GM10847 (cell line): Measurements from ENCODE around the gene MYLK2.

Experiments used
- POLR2A ChIP-seq: IDR thresholded peaks from 2 replicates; pipeline ENCODE4 v1.6.1; 2011; ENCODE audit not compliant: insufficient read length; ENCODE audit errors: extremely low read depth

Gene MYLK2

GRCh38 chr20:31838646-31839292, 19.6 kb downstream of the MYLK2 start:
- no peak for TF ChIP-seq POLR2A

- TF ChIP-seq POLR2A, result no peak
Observed at GRCh38 chr20:31839782-31840487, 20.8 kb downstream of the MYLK2 start.

GRCh38 chr20:31840906-31841816, 22.0 kb downstream of the MYLK2 start:
- TF ChIP-seq POLR2A, result no peak

- TF ChIP-seq POLR2A, result no peak
Observed at GRCh38 chr20:31841928-31842327, 22.8 kb downstream of the MYLK2 start.

- no peak for TF ChIP-seq POLR2A
Observed at GRCh38 chr20:31842471-31843157, 23.5 kb downstream of the MYLK2 start.

- TF ChIP-seq POLR2A, result no peak
Observed at GRCh38 chr20:31843288-31843687, 24.1 kb downstream of the MYLK2 start.

- TF ChIP-seq POLR2A, result no peak
Observed at GRCh38 chr20:31843881-31844280, 24.7 kb downstream of the MYLK2 start.

GRCh38 chr20:31844737-31845299, 25.7 kb downstream of the MYLK2 start:
- TF ChIP-seq POLR2A, result no peak

GRCh38 chr20:31845300-31845863, 26.2 kb downstream of the MYLK2 start, which contains the start of gene FOXS1:
Gene FOXS1, minus strand, starts transcription at chr20:31845604. Its CDS starts 62 bp downstream, at chr20:31845542.
- no peak for TF ChIP-seq POLR2A

- TF ChIP-seq POLR2A, result no peak
Observed at GRCh38 chr20:31846793-31847138, 27.6 kb downstream of the MYLK2 start.

- TF ChIP-seq POLR2A, result no peak
Observed at GRCh38 chr20:31848088-31848999, 29.2 kb downstream of the MYLK2 start.

GRCh38 chr20:31849306-31849930, 30.3 kb downstream of the MYLK2 start:
- no peak for TF ChIP-seq POLR2A
